Suprapubic skin (tissue), 4 donors: ENCODE data around the gene CREB5.

ENCODE experiments used
- CTCF ChIP-seq, 2 donors: fragments of 200-600 bp in 1 of 2; fragments of 450-650 bp in 1 of 2; sonication (generic) in 1 of 2; IDR thresholded peaks; one replicate each; pipeline ENCODE4 v1.5.1; 2016 to 2019; ENCODE audit warnings: antibody characterized with exemption in 2 of 2, mild to moderate bottlenecking in 1 of 2, moderate library complexity in 1 of 2
- EP300 ChIP-seq: sonication (generic); formaldehyde crosslinking; IDR thresholded peaks from one replicate; pipeline ENCODE4 v1.6.1; 2017; ENCODE audit warnings: antibody characterized with exemption
- POLR2AphosphoS5 ChIP-seq, 3 donors: sonication (generic); formaldehyde crosslinking; IDR thresholded peaks; one replicate each; pipeline ENCODE4 v1.6.1; 2017; ENCODE audit warnings: antibody characterized with exemption in 3 of 3

- TF ChIP-seq CTCF (IDR thresholded peaks at IDR 0.05) (no peak), POLR2AphosphoS5 (IDR thresholded peaks at IDR 0.05) (no peak), EP300 (no peak)
Observed at GRCh38 chr7:28623863-28624262, 211.5 kb downstream of the CREB5 start.
